ENCODE results near the gene CATSPERB. TPM values are rescaled to one million over a fixed set of nuclear protein-coding genes. Genes with fewer than 3 reads are reported as not detected.
A peak's percentile ranks its signal among the peaks of the same experiment; 100 is the strongest.

CATSPERB gene
- total RNA-seq, 6 experiments from 2014 or later, result 0.19 to 0.55 (median 0.38) TPM; not detected in 1

DNA sequence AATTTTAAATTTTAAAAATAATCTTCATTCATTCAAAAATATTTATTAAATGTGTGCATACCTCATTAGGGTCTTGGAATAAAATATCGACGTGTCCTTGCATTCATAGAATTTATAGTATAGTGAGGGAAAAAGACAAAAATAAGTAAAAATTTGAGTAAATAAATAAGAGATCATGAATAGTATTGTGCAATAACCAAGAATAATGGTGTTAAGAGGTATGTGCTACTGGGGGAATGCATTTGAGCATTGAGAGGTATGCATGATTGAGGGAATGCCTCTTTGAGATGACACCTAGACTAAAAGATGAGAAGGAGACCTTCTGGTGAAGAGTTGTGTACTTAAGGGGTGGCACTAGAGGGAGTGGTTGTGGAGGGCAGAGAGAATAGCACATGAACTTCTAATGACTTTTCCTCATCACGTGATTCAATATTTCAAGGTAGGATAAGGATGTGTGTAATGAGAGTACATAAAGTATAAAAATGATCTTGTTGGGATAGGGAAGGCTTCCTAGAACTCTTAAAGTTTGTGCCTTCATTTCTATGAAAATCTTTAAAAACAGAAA is 18.8 kb upstream of the CATSPERB start:
- no peak overlapping the region for H3K27ac ChIP-seq
- intact Hi-C loops (cut with DNase I), result no loop called here
- no peaks in the 10 kb centered on the region for H3K36me3 ChIP-seq
- H3K27me3 ChIP-seq, result no peaks in the 10 kb centered on the region
- no peaks in the 10 kb centered on the region for H3K9me3 ChIP-seq
- peaks cover 0 to under 1% (median 0%) of the 10 kb centered on the region in 4 donors for H3K4me1 ChIP-seq
- TF ChIP-seq, protein P1, sequence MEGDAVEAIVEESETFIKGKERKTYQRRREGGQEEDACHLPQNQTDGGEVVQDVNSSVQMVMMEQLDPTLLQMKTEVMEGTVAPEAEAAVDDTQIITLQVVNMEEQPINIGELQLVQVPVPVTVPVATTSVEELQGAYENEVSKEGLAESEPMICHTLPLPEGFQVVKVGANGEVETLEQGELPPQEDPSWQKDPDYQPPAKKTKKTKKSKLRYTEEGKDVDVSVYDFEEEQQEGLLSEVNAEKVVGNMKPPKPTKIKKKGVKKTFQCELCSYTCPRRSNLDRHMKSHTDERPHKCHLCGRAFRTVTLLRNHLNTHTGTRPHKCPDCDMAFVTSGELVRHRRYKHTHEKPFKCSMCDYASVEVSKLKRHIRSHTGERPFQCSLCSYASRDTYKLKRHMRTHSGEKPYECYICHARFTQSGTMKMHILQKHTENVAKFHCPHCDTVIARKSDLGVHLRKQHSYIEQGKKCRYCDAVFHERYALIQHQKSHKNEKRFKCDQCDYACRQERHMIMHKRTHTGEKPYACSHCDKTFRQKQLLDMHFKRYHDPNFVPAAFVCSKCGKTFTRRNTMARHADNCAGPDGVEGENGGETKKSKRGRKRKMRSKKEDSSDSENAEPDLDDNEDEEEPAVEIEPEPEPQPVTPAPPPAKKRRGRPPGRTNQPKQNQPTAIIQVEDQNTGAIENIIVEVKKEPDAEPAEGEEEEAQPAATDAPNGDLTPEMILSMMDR (IDR thresholded peaks at IDR 0.05), result no peak
- TF ChIP-seq POLR2A (IDR thresholded peaks at IDR 0.05), result no peak
- 79% methylated on average over 3 of the region's 3 CpGs for WGBS (ENCODE audit: insufficient coverage, low coverage, low lambda C conversion rate, missing lambda C conversion rate)
- no peak overlapping the region for H3K4me3 ChIP-seq
- DNase-seq (no peak), ATAC-seq (no peak)

DNA sequence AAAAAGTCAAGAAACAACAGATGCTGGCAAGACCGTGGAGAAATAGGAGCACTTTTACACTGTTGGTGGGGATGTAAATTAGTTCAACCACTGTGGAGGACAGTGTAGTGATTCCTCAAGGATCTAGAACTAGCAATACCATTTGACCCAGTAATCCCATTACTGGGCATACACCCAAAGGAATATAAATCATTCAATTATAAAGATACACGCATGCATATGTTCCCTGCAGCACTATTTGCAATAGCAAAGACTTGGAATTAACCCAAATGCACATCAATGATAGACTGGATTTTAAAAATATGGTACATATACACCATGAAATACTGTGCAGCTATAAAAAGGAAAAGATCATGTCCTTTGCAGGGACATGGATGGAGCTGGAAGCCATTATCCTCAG is 18.0 kb upstream of the CATSPERB start:
- H3K9me3 ChIP-seq, result no peaks in the 10 kb centered on the region
- no peak overlapping the region for H3K27ac ChIP-seq
- H3K4me1 ChIP-seq, result no peaks in the 10 kb centered on the region
- no peaks in the 10 kb centered on the region for H3K27me3 ChIP-seq
- H3K4me3 ChIP-seq, result no peak overlapping the region
- no peak for DNase-seq
- no peaks in the 10 kb centered on the region for H3K36me3 ChIP-seq
- no peak for TF ChIP-seq POLR2A (IDR thresholded peaks at IDR 0.05)
- TF ChIP-seq, protein P1 (IDR thresholded peaks at IDR 0.05), result no peak
- ATAC-seq, result no peak
- 72% methylated on average over 2 of the region's 2 CpGs for WGBS (ENCODE audit: insufficient coverage, low coverage, low lambda C conversion rate, missing lambda C conversion rate)
- intact Hi-C loops (cut with DNase I), result no loop called here

DNA sequence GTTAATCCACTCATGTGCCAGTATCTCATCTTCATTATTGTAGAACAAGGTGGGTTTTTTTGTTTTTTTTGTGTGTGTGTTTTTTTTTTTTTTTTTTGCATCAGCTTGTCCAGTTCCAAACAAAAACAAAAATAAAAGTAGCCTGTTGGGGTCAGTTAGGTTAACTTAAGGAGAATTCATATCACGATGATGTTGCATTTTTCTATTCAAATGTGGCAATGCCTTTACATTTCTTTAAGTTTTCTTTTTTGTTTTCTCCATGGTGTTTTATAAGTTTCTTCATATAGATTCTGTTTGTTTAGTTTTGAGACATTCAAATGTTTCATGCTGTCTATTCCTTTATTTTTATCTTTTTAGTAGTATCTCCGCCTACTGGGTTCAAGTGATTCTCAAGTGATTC is 16.2 kb upstream of the CATSPERB start:
- Histone ChIP-seq H3K27me3 (no peaks in the 10 kb centered on the region), H3K4me1 (no peaks in the 10 kb centered on the region), H3K36me3 (no peaks in the 10 kb centered on the region), H3K4me3 (no peak overlapping the region), H3K9me3 (no peaks in the 10 kb centered on the region), H3K27ac (no peak overlapping the region)
- TF ChIP-seq, protein P1 (IDR thresholded peaks at IDR 0.05), result no peak
- TF ChIP-seq POLR2A (IDR thresholded peaks at IDR 0.05), result no peak
- intact Hi-C loops (cut with DNase I), result no loop called here
- ATAC-seq (no peak), DNase-seq (no peak)
- WGBS (ENCODE audit: insufficient coverage, low coverage, low lambda C conversion rate, missing lambda C conversion rate), result 78% methylated on average over 2 of the region's 2 CpGs

DNA sequence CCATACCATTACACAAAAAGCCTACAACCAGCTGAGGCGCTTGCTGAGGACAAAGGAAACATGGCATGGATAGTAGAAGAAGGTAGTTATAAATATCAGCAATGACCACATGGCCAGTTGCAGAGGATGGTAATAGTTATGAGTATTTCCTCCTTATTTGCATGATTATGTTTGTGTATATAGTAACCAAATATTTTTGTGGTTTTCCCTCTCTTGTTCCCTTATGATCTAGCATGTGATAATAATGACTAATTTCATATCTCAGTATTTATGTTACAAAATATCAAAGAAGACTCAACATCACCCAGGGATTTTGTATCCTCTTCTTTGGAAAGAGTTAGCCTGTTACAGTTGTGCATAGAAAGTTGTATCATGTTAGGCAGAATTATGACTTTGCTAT is 13.5 kb upstream of the CATSPERB start:
- no peaks in the 10 kb centered on the region for H3K36me3 ChIP-seq
- no peak for DNase-seq
- H3K27ac ChIP-seq, result no peak overlapping the region
- no peaks in the 10 kb centered on the region for H3K9me3 ChIP-seq
- ATAC-seq, result no peak
- H3K27me3 ChIP-seq, result no peaks in the 10 kb centered on the region
- TF ChIP-seq POLR2A (IDR thresholded peaks at IDR 0.05), result no peak
- TF ChIP-seq, protein P1 (IDR thresholded peaks at IDR 0.05), result no peak
- no CpG with 5 or more reads among the region's 1 CpG for WGBS (ENCODE audit: insufficient coverage, low coverage, low lambda C conversion rate, missing lambda C conversion rate)
- intact Hi-C loops (cut with DNase I), result no loop called here
- no peak overlapping the region for H3K4me3 ChIP-seq
- H3K4me1 ChIP-seq, result no peaks in the 10 kb centered on the region

DNA sequence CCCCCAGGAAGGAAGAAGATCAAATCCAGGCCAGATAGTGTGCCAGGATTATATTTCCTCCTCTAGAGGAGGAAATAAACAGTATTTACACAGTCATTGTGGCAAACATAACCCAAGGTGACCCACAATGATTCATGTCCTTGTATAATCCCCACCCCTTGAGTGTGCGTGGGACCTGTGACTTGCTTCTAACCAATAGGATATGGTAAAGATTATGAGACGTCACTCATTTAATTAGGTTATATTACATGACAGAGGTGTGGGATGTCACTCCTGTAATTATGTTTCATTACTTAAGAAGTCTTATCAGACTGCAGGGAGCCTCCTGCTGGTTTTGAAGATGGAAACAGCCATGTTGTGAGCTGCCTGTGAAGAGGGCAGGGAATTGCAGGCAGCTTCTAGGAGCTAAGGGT is 12.2 kb upstream of the CATSPERB start:
- ATAC-seq (peak in 3 of 4 donors; percentile 40 to 84 (median 45)), DNase-seq (no peak)
- Histone ChIP-seq H3K27me3 (no peaks in the 10 kb centered on the region), H3K4me1 (no peaks in the 10 kb centered on the region), H3K4me3 (no peak overlapping the region), H3K27ac (no peak overlapping the region), H3K9me3 (no peaks in the 10 kb centered on the region), H3K36me3 (no peaks in the 10 kb centered on the region)
- intact Hi-C loops (cut with DNase I), result no loop called here
- no peak for TF ChIP-seq POLR2A (IDR thresholded peaks at IDR 0.05)
- TF ChIP-seq, protein P1 (IDR thresholded peaks at IDR 0.05), result no peak
- WGBS (ENCODE audit: insufficient coverage, low coverage, low lambda C conversion rate, missing lambda C conversion rate), result 56% methylated on average over 2 of the region's 2 CpGs
